ENCODE measurements around the gene ACOXL.

Gene ACOXL

DNA sequence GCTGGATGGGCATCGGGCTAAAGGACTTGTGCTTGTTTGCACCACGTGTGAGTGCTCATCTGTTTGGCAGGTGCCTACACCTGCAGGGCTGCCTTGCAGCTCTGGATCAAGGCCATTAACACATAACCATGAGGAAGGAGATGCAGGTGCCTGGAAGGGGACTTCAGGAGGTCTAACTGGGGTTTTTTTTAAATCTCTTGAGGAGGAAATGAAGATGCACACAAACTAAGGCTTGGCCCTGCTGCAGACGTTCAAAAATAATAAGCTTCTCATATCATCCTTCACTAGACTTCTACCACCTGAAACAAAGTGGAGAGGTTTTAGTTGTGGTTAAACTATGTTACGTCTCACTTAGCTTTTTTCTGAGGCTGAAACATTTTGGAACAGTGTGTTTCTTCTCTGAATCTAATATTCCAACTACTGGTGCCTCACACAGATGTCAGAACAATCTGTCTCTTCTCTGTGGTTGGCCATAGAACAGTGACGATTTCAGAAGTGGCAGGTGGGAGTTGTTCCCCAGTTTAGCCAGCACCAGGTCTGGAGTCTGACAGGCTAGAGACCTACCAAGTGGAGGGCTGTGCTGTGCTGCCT, 424.8 kb downstream of the ACOXL start:
- no peak overlapping the region for H3K14ac ChIP-seq (ENCODE audit: low read length in 2 of 2)
- H2AK5ac ChIP-seq (ENCODE audit: low read length, severe bottlenecking) = no peak overlapping the region
- H3K4me1 ChIP-seq (ENCODE audit: control insufficient read depth, insufficient read depth, low read depth, low read length) = peaks cover 15% of the 10 kb centered on the region
- no peak overlapping the region for H2BK120ac ChIP-seq (ENCODE audit: low read depth, low read length)
- no peak overlapping the region for H4K8ac ChIP-seq (ENCODE audit: low read length)
- no peak overlapping the region for H2BK5ac ChIP-seq (ENCODE audit: low read depth, low read length, poor library complexity, severe bottlenecking)
- no peak for DNase-seq
- H2BK15ac ChIP-seq (ENCODE audit: low read depth, poor library complexity, severe bottlenecking) = no peak overlapping the region
- H3K36me3 ChIP-seq (ENCODE audit: control insufficient read depth in 1 of 2, insufficient read depth in 2 of 2, low read depth in 1 of 2, low read length in 2 of 2) = peaks cover 2 to 49% of the 10 kb centered on the region in 2 experiments
- no peak overlapping the region for H3K23ac ChIP-seq (ENCODE audit: low read length in 2 of 2)
- H3K9me3 ChIP-seq (ENCODE audit: control insufficient read depth, low read length) = no peaks in the 10 kb centered on the region
- no peak overlapping the region for H3K4me3 ChIP-seq (ENCODE audit: insufficient read depth in 1 of 2, low read depth in 1 of 2, low read length in 2 of 2)
- 96% methylated on average over 3 of the region's 5 CpGs for WGBS
- H2BK12ac ChIP-seq (ENCODE audit: low read length in 2 of 2) = no peak overlapping the region
- no peak overlapping the region for H3K18ac ChIP-seq (ENCODE audit: low read depth in 1 of 2, low read length in 2 of 2)
- H3K4ac ChIP-seq (ENCODE audit: low read depth in 1 of 2, low read length in 2 of 2) = no peak overlapping the region
- no peaks in the 10 kb centered on the region for H3K27me3 ChIP-seq (ENCODE audit: control insufficient read depth in 1 of 2, insufficient read depth in 1 of 2, low read length in 2 of 2)
- no peak overlapping the region for H3K27ac ChIP-seq (ENCODE audit: low read length, poor library complexity, severe bottlenecking)
- no peak overlapping the region for H3K4me2 ChIP-seq (ENCODE audit: low read length, poor library complexity, severe bottlenecking)
- H4K91ac ChIP-seq (ENCODE audit: low read length) = no peak overlapping the region
- H2AFZ ChIP-seq (ENCODE audit: low read depth, low read length) = no peak overlapping the region
- H3K79me1 ChIP-seq (replicated peaks; ENCODE audit: low read length, poor library complexity, severe bottlenecking) = peaks cover 37% of the 10 kb centered on the region
- H3K9ac ChIP-seq (ENCODE audit: low read length) = no peak overlapping the region

DNA sequence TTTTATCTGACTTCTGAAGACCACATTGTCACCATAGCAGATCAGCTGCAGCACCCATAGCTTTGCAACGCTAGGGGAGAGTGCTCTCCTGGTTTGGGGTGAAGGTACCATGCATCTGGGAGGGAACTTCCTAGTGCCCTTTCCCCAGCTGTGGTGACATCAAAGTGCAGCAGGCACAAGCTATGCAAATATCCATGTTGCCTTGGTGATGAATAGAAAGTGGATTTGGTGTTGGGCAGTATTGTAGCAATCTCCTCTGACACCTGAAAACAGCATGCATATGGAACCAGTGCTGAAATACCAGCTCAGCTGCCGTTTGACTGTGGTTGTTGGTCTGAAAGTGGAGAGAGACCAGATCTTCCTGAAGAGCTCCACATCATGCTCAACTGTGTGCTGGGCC, 425.4 kb downstream of the ACOXL start:
- H3K36me3 ChIP-seq (ENCODE audit: control insufficient read depth in 1 of 2, insufficient read depth in 2 of 2, low read depth in 1 of 2, low read length in 2 of 2) = peaks cover 0 to 46% of the 10 kb centered on the region in 2 experiments

DNA sequence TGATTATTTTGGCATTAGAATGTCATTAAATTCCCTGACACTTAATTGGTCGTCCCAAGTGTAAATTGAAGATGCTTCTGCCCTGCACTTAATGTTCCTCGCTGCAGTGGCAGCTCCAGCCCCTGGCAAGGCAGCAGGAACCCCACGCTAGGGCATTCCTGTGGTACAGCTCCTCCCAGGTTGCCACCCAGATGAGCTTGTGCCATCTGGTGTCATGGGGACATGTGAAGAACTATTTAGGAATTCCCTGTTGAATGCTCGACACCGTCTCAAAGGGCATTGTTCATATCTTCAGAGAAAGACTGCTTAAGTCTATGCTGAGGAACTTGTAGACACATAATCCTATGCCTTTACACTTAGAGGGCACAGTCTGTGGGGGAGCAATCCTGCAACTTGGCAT, 427.3 kb downstream of the ACOXL start:
- H4K91ac ChIP-seq (ENCODE audit: low read length) = no peak overlapping the region
- no peaks in the 10 kb centered on the region for H3K9me3 ChIP-seq (ENCODE audit: control insufficient read depth, low read length)
- H3K4ac ChIP-seq (ENCODE audit: low read depth in 1 of 2, low read length in 2 of 2) = no peak overlapping the region
- no peak overlapping the region for H3K4me2 ChIP-seq (ENCODE audit: low read length, poor library complexity, severe bottlenecking)
- H3K27me3 ChIP-seq (ENCODE audit: control insufficient read depth in 1 of 2, insufficient read depth in 1 of 2, low read length in 2 of 2) = no peaks in the 10 kb centered on the region
- DNase-seq = no peak
- no peak overlapping the region for H3K23ac ChIP-seq (ENCODE audit: low read length in 2 of 2)
- H3K14ac ChIP-seq (ENCODE audit: low read length in 2 of 2) = no peak overlapping the region
- H3K9ac ChIP-seq (ENCODE audit: low read length) = no peak overlapping the region
- H2BK12ac ChIP-seq (ENCODE audit: low read length in 2 of 2) = no peak overlapping the region
- H3K79me1 ChIP-seq (replicated peaks; ENCODE audit: low read length, poor library complexity, severe bottlenecking) = peaks cover 42% of the 10 kb centered on the region
- H2BK15ac ChIP-seq (ENCODE audit: low read depth, poor library complexity, severe bottlenecking) = no peak overlapping the region
- WGBS = 97% methylated on average over 5 of the region's 5 CpGs
- H3K4me3 ChIP-seq (ENCODE audit: insufficient read depth in 1 of 2, low read depth in 1 of 2, low read length in 2 of 2) = no peak overlapping the region
- no peak overlapping the region for H2BK120ac ChIP-seq (ENCODE audit: low read depth, low read length)
- H3K27ac ChIP-seq (ENCODE audit: low read length, poor library complexity, severe bottlenecking) = no peak overlapping the region
- no peak overlapping the region for H3K18ac ChIP-seq (ENCODE audit: low read depth in 1 of 2, low read length in 2 of 2)
- H2AFZ ChIP-seq (ENCODE audit: low read depth, low read length) = no peak overlapping the region
- H3K36me3 ChIP-seq (ENCODE audit: control insufficient read depth in 1 of 2, insufficient read depth in 2 of 2, low read depth in 1 of 2, low read length in 2 of 2) = peaks cover 0 to 48% of the 10 kb centered on the region in 2 experiments
- H2BK5ac ChIP-seq (ENCODE audit: low read depth, low read length, poor library complexity, severe bottlenecking) = no peak overlapping the region
- H3K4me1 ChIP-seq (ENCODE audit: control insufficient read depth, insufficient read depth, low read depth, low read length) = peaks cover 24% of the 10 kb centered on the region
- no peak overlapping the region for H4K8ac ChIP-seq (ENCODE audit: low read length)
- H2AK5ac ChIP-seq (ENCODE audit: low read length, severe bottlenecking) = no peak overlapping the region

More for the DNA sequence above, 425.4 kb downstream of the ACOXL start:
- Histone ChIP-seq H2AFZ (ENCODE audit: low read depth, low read length) (no peak overlapping the region), H3K79me1 (replicated peaks; ENCODE audit: low read length, poor library complexity, severe bottlenecking) (peaks cover 36% of the 10 kb centered on the region), H2BK5ac (ENCODE audit: low read depth, low read length, poor library complexity, severe bottlenecking) (no peak overlapping the region), H3K27me3 (ENCODE audit: control insufficient read depth in 1 of 2, insufficient read depth in 1 of 2, low read length in 2 of 2) (no peaks in the 10 kb centered on the region), H3K23ac (ENCODE audit: low read length in 2 of 2) (no peak overlapping the region), H3K4me2 (ENCODE audit: low read length, poor library complexity, severe bottlenecking) (no peak overlapping the region), H2BK120ac (ENCODE audit: low read depth, low read length) (no peak overlapping the region), H2BK15ac (ENCODE audit: low read depth, poor library complexity, severe bottlenecking) (no peak overlapping the region), H2AK5ac (ENCODE audit: low read length, severe bottlenecking) (no peak overlapping the region), H4K8ac (ENCODE audit: low read length) (no peak overlapping the region), H3K4me1 (ENCODE audit: control insufficient read depth, insufficient read depth, low read depth, low read length) (peaks cover 18% of the 10 kb centered on the region), H3K27ac (ENCODE audit: low read length, poor library complexity, severe bottlenecking) (no peak overlapping the region), H3K18ac (ENCODE audit: low read depth in 1 of 2, low read length in 2 of 2) (no peak overlapping the region), H3K4ac (ENCODE audit: low read depth in 1 of 2, low read length in 2 of 2) (no peak overlapping the region), H3K14ac (ENCODE audit: low read length in 2 of 2) (no peak overlapping the region), H3K9ac (ENCODE audit: low read length) (no peak overlapping the region), H3K4me3 (ENCODE audit: insufficient read depth in 1 of 2, low read depth in 1 of 2, low read length in 2 of 2) (no peak overlapping the region), H4K91ac (ENCODE audit: low read length) (no peak overlapping the region), H3K9me3 (ENCODE audit: control insufficient read depth, low read length) (no peaks in the 10 kb centered on the region), H2BK12ac (ENCODE audit: low read length in 2 of 2) (no peak overlapping the region)
- no peak for DNase-seq
- WGBS = 88% methylated on average over 2 of the region's 2 CpGs

- WGBS = no CpG with 5 or more reads among the region's 3 CpGs
- H3K27me3 ChIP-seq (ENCODE audit: control insufficient read depth in 1 of 2, insufficient read depth in 1 of 2, low read length in 2 of 2) = no peaks in the 10 kb centered on the region
Observed at GRCh38 chr2:111160758-111161157, 428.4 kb downstream of the ACOXL start.

More at GRCh38 chr2:111160758-111161157, 428.4 kb downstream of the ACOXL start:
- peaks cover 37% of the 10 kb centered on the region for H3K79me1 ChIP-seq (replicated peaks; ENCODE audit: low read length, poor library complexity, severe bottlenecking)
- no peak overlapping the region for H2BK15ac ChIP-seq (ENCODE audit: low read depth, poor library complexity, severe bottlenecking)
- no peak overlapping the region for H3K4me2 ChIP-seq (ENCODE audit: low read length, poor library complexity, severe bottlenecking)
- no peak overlapping the region for H4K8ac ChIP-seq (ENCODE audit: low read length)
- peak overlapping the region in 1 of 2 experiments; percentile 34 for H2BK12ac ChIP-seq (ENCODE audit: low read length in 2 of 2)
- no peak overlapping the region for H3K4ac ChIP-seq (ENCODE audit: low read depth in 1 of 2, low read length in 2 of 2)
- H4K91ac ChIP-seq (ENCODE audit: low read length) = no peak overlapping the region
- H3K9me3 ChIP-seq (ENCODE audit: control insufficient read depth, low read length) = no peaks in the 10 kb centered on the region
- H2BK120ac ChIP-seq (ENCODE audit: low read depth, low read length) = no peak overlapping the region
- no peak overlapping the region for H3K4me3 ChIP-seq (ENCODE audit: insufficient read depth in 1 of 2, low read depth in 1 of 2, low read length in 2 of 2)
- H2BK5ac ChIP-seq (ENCODE audit: low read depth, low read length, poor library complexity, severe bottlenecking) = no peak overlapping the region
- no peak overlapping the region for H2AFZ ChIP-seq (ENCODE audit: low read depth, low read length)
- H2AK5ac ChIP-seq (ENCODE audit: low read length, severe bottlenecking) = no peak overlapping the region
- peak overlapping the region; percentile 49 for H3K27ac ChIP-seq (ENCODE audit: low read length, poor library complexity, severe bottlenecking)
- peak; percentile 79 for DNase-seq
- peak overlapping the region; percentile 56 for H3K9ac ChIP-seq (ENCODE audit: low read length)
- peaks cover 0 to 45% of the 10 kb centered on the region in 2 experiments for H3K36me3 ChIP-seq (ENCODE audit: control insufficient read depth in 1 of 2, insufficient read depth in 2 of 2, low read depth in 1 of 2, low read length in 2 of 2)
- no peak overlapping the region for H3K23ac ChIP-seq (ENCODE audit: low read length in 2 of 2)
- H3K14ac ChIP-seq (ENCODE audit: low read length in 2 of 2) = no peak overlapping the region
- peaks cover 22% of the 10 kb centered on the region for H3K4me1 ChIP-seq (ENCODE audit: control insufficient read depth, insufficient read depth, low read depth, low read length)
- no peak overlapping the region for H3K18ac ChIP-seq (ENCODE audit: low read depth in 1 of 2, low read length in 2 of 2)

Measured in mesenchymal stem cell (in vitro differentiated cells and primary cell).